ENCODE measurements around the gene EML4. TPM values are rescaled to one million over a fixed set of nuclear protein-coding genes. Genes with fewer than 3 reads are reported as not detected.
"Not testable (repeated sequence)": the region's sequence is repeated elsewhere in the genome, so short reads cannot be mapped to it uniquely, and the experiment has no call there.

Gene EML4
- polyA plus RNA-seq, 4 donors = 87.4 to 123 (median 116) TPM

GRCh38 chr2:42169874-42170521, 845 bp downstream of the EML4 start:
- no peak for DNase-seq (ENCODE audit: low read depth in 4 of 4, low spot score in 3 of 4)

- no peak for DNase-seq (ENCODE audit: low read depth in 4 of 4, low spot score in 3 of 4)
These were observed 1.7 kb downstream of the EML4 start for GRCh38 chr2:42170619-42171395.

GRCh38 chr2:42171396-42171980, 2.3 kb downstream of the EML4 start:
- DNase-seq (ENCODE audit: low read depth in 4 of 4, low spot score in 3 of 4) = no peak

DNA sequence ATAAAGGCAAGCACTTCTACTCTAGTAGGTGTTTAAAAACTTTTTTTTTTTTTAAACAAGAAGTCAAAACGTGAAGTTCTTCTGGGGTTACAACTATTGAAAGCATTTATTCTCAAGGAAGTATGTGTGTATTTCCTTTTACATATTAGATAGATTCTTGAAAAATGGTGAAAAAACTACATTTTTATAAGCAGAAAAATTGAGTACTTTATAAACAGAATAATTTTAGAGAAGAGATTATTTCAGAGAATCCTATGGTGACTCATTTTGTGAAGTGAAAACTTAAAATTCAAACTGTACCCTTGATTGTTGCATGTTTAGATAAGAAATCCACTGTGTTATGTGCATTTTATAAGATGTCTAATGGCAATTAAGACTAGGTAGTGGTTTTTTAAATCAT, 2.9 kb downstream of the EML4 start:
- DNase-seq (ENCODE audit: low read depth in 4 of 4, low spot score in 3 of 4) = no peak

GRCh38 chr2:42172566-42172965, 3.4 kb downstream of the EML4 start:
- no peak for DNase-seq (ENCODE audit: low read depth in 4 of 4, low spot score in 3 of 4)

- not testable (repeated sequence) for DNase-seq (ENCODE audit: low read depth in 4 of 4, low spot score in 3 of 4)
These were observed 4.3 kb downstream of the EML4 start for GRCh38 chr2:42173467-42173866.

DNA sequence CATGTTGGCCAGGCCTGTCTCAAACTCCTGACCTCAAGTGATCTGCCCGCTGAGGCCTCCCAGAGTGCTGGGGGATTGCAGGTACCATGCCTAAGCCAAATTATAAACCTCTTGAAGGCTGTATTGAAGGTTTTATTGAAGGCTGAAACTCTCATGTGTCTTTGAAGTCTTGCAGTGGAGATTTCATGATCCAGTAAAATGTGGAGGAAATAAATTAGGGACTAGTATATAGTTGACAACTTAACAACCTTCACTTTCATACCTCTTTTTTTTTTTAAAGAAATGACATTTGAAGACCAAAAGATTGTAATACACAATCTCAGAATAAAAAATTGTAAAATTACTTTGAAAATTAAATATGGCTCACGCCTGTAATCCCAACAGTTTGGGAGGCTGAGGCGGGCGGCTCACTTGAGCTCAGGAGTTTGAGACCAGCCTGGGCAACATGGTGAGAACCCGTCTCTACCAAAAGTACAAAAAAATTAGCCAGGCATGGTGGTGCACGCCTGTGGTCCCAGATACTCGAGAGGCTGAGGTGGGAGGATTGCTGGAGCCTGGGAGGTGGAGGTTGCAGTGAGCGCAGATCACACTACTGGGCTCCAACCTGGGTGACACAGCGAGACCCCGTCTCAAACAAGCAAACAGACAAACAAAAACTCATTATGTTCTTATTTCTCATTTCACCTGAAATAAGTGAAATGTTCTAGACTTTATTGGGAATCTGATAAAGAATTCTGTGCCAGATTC, 8.0 kb downstream of the EML4 start:
- no peak for DNase-seq (ENCODE audit: low read depth in 4 of 4, low spot score in 3 of 4)

- no peak for DNase-seq (ENCODE audit: low read depth in 4 of 4, low spot score in 3 of 4)
These were observed 9.2 kb downstream of the EML4 start for GRCh38 chr2:42178335-42178734.

GRCh38 chr2:42180300-42180699, 11.1 kb downstream of the EML4 start:
- no peak for DNase-seq (ENCODE audit: low read depth in 4 of 4, low spot score in 3 of 4)

- DNase-seq (ENCODE audit: low read depth in 4 of 4, low spot score in 3 of 4) = no peak
These were observed 13.6 kb downstream of the EML4 start for GRCh38 chr2:42182654-42183308.

- DNase-seq (ENCODE audit: low read depth in 4 of 4, low spot score in 3 of 4) = no peak
These were observed 14.6 kb downstream of the EML4 start for GRCh38 chr2:42183775-42184174.

GRCh38 chr2:42184346-42184745, 15.2 kb downstream of the EML4 start:
- no peak for DNase-seq (ENCODE audit: low read depth in 4 of 4, low spot score in 3 of 4)

DNA sequence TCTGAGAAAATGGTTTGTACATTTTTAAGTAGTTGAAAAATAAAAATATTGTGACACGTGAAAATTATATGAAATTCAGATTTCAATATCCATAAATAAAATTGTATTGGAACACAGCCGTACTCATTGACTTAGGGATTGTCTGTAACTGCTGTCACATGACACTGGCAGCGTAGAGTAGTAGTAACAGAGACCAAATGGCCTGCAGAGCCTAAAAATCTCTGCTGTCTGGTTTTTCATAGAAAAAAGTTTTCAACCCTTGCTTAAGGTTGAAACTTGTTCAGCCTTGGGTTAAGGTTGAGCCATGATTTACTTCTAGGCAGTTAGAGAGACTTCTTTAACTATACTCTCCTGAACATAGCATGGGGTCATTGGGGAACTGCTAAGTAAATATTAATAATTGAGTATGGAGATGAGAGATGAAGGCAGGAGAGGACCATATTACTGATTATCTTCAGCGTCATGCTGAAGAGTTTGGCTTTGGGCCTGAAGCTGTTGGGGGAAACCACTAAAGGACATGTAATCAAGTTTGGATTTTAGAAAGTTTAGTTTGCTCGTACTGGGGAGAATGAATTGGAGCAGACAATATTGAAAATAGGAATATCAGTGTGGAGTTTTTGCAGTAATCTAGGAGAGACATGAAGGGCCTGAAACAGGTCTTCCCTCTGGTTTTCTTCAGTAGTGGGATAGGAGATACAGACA, 16.2 kb downstream of the EML4 start:
- DNase-seq (ENCODE audit: low read depth in 4 of 4, low spot score in 3 of 4) = no peak

DNA sequence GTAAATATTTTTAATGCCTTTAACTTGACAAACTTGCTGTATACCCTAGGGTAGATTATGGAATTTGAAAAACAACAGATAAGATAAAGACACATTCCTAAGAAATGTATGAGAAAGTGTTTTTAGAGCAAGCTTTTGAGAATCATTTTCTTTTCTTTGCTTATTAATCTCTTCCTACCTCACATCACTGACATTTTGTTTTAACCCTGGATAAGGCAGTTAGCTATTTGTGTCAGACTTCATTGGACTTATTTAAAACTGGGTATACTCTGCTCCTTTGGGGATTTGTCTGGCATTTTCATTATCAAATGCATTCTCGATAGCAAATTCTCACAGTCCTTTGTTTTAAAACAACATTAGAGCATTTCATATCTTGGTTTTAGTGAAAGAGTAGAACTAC, 17.2 kb downstream of the EML4 start:
- no peak for DNase-seq (ENCODE audit: low read depth in 4 of 4, low spot score in 3 of 4)

GRCh38 chr2:42186945-42187632, 17.9 kb downstream of the EML4 start:
- DNase-seq (ENCODE audit: low read depth in 4 of 4, low spot score in 3 of 4) = no peak

DNA sequence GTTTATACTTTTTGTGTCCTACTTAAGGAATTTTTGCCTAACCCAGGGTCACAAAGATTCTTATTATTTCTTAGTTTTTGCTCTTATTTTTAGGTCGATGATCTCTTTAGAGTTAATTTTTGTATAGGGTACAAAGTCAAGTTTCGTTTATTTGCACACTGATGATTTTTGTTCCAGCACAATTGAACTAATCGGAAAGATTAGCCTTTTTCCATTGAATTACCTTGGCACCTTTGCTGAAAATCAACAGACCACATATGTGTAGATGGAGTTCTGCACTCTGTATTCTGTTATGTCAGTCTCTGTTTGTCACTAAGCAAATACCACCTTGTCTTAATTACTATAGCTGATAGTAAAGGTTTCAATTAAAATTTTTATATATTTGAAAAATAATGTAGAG, 18.7 kb downstream of the EML4 start:
- no peak for DNase-seq (ENCODE audit: low read depth in 4 of 4, low spot score in 3 of 4)

DNA sequence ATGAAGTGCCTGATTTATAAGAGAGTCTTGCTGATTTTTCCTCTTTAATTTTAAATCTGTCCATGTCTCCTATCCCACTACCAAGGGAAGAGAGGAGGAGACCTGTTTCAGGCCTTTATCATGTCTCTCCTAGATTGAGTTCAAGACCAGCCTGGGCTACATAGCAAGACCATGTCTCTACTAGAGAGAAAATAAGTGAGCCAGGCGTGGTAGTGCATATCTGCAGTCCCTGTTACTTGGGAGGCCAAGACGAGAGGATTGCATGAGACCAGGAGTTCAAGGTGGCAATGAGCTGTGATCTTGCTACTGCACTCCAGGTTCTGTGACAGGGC, 20.0 kb downstream of the EML4 start:
- DNase-seq (ENCODE audit: low read depth in 4 of 4, low spot score in 3 of 4) = no peak

DNA sequence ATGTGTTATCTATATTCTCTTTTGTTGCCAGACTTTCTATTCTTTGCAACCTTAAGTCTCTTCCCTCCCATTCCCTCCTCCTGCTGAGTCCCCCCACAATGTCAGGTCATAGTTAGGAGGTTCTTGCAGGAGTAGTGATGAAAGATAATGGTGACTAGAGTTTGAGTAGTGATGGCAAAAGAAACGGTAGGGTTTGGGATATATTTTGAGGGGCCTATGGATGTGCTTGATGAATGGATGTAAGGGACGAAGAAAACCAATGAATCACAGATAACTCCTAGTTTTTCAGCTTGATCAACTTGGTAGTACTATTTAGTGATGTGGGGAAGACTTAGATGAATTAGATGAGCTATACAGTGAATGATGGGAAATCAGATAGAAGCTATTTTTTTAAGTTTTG, 21.0 kb downstream of the EML4 start:
- DNase-seq (ENCODE audit: low read depth in 4 of 4, low spot score in 3 of 4) = no peak

GRCh38 chr2:42191285-42192009, 22.3 kb downstream of the EML4 start:
- no peak for DNase-seq (ENCODE audit: low read depth in 4 of 4, low spot score in 3 of 4)
